HepG2 (cell line): ENCODE measurements around the gene CLN6. TPM values are rescaled to one million over a fixed set of nuclear protein-coding genes. Genes with fewer than 3 reads are reported as not detected.

Experiments
- ARID2 ChIP-seq: sonication (generic); formaldehyde crosslinking; IDR thresholded peaks from 2 replicates; pipeline ENCODE4 v1.8.1; 2022; ENCODE audit warnings: mild to moderate bottlenecking, missing genetic modification reagents, borderline replicate concordance
- DNMT3B ChIP-seq: conservative IDR thresholded peaks from 2 replicates; pipeline ENCODE4 v1.6.1; 2016; ENCODE audit warnings: missing biosample characterization, control low read depth
- FLYWCH1 ChIP-seq: sonication (generic); formaldehyde crosslinking; IDR thresholded peaks from 2 replicates; pipeline ENCODE4 v1.8.1; 2023; ENCODE audit warnings: mild to moderate bottlenecking, missing genetic modification reagents
- FOSL1 ChIP-seq: sonication (generic); formaldehyde crosslinking; IDR thresholded peaks from 2 replicates; pipeline ENCODE4 v1.9.0; 2021; ENCODE audit warnings: missing genetic modification reagents, borderline replicate concordance
- HMG20B ChIP-seq: conservative IDR thresholded peaks from 2 replicates; pipeline ENCODE4 v1.6.1; 2016; ENCODE audit warnings: missing genetic modification reagents, missing compliant biosample characterization
- MYC ChIP-seq: sonication (generic); formaldehyde crosslinking; IDR thresholded peaks from 2 replicates; pipeline ENCODE4 v1.9.0; 2021; ENCODE audit warnings: missing genetic modification reagents, borderline replicate concordance
- NCOA2 ChIP-seq: sonication (generic); formaldehyde crosslinking; IDR thresholded peaks from 2 replicates; pipeline ENCODE4 v1.8.0; 2022; ENCODE audit warnings: inconsistent platforms
- NFIC ChIP-seq: IDR thresholded peaks from 2 replicates; pipeline ENCODE4 v1.6.1; 2012; ENCODE audit warnings: mild to moderate bottlenecking, low read length, inconsistent platforms
- NR2F1 ChIP-seq, 2 experiments: fragments of 450-650 bp in 1 of 2; formaldehyde crosslinking in 1 of 2; IDR thresholded peaks; 2 replicates each; pipeline versions ENCODE4 v1.5.0 to v1.6.1; 2016 to 2020; ENCODE audit warnings: mild to moderate bottlenecking in 1 of 2, missing compliant biosample characterization in 1 of 2, missing genetic modification reagents in 1 of 2, moderate library complexity in 1 of 2
- PCBP2 ChIP-seq: fragments of 200-400 bp; formaldehyde crosslinking; optimal IDR thresholded peaks from 2 replicates; pipeline ENCODE3; 2018; ENCODE audit warnings: low read length, low read depth; ENCODE audit not compliant: poor library complexity, severe bottlenecking
- PHF5A ChIP-seq: IDR thresholded peaks from one replicate; pipeline ENCODE4 v1.6.1; 2018; ENCODE audit warnings: low read depth, missing genetic modification reagents; ENCODE audit not compliant: unreplicated experiment
- RFX5 ChIP-seq: IDR thresholded peaks from 2 replicates; pipeline ENCODE4 v1.6.1; 2011; ENCODE audit warnings: low read depth, low read length, improper control_type of control experiment
- ZMAT3 ChIP-seq: sonication (generic); formaldehyde crosslinking; conservative IDR thresholded peaks from 2 replicates; pipeline ENCODE4 v1.7.0; 2021; ENCODE audit warnings: missing genetic modification reagents
- ZNF850 ChIP-seq: sonication (generic); formaldehyde crosslinking; conservative IDR thresholded peaks from 2 replicates; pipeline ENCODE4 v1.9.0; 2021; ENCODE audit warnings: mild to moderate bottlenecking, missing genetic modification reagents
- polyA plus RNA-seq, 8 experiments: library from polyadenylated mRNA; depleted of rRNA in 3 of 8; stranded (reverse) in 7 of 8; unstranded in 1 of 8; fragments of >200 nt; fragmentation: Illumina TruSeq in 4 of 8; extraction: Trizol in 4 of 8; gene quantifications; 2 replicates each; pipeline versions ENCODE4 v1.2.1 to v1.2.3, GENCODE V29; 2011 to 2016; ENCODE audit warnings: low read depth in 4 of 8, missing spikeins in 1 of 8, mixed read lengths in 1 of 8; ENCODE audit not compliant: insufficient read depth in 1 of 8
- total RNA-seq, 5 experiments: library from RNA; depleted of rRNA; stranded (reverse); fragments of >200 nt; fragmentation: Illumina TruSeq; extraction: Trizol; gene quantifications; 2 replicates each; pipeline ENCODE4 v1.2.3, GENCODE V29; 2016; ENCODE audit warnings: low read depth in 1 of 5
- TF ChIP-seq, protein P1 (sequence below): IDR thresholded peaks from 2 replicates; pipeline ENCODE4 v1.6.1; 2016; ENCODE audit warnings: mild to moderate bottlenecking
- TF ChIP-seq, protein P2 (sequence below): sonication (generic); formaldehyde crosslinking; IDR thresholded peaks from 2 replicates; pipeline ENCODE4 v1.5.1; 2020; ENCODE audit warnings: mild to moderate bottlenecking, missing genetic modification reagents, borderline replicate concordance
- TF ChIP-seq, protein P3 (sequence below): sonication (generic); formaldehyde crosslinking; IDR thresholded peaks from 2 replicates; pipeline ENCODE4 v1.9.0; 2021; ENCODE audit warnings: missing genetic modification reagents, borderline replicate concordance
- TF ChIP-seq, protein P4 (sequence below): sonication (generic); formaldehyde crosslinking; IDR thresholded peaks from 2 replicates; pipeline ENCODE4 v1.4.0; 2020; ENCODE audit warnings: mild to moderate bottlenecking, low read depth, missing genetic modification reagents
- TF ChIP-seq, protein P5 (sequence below): sonication (generic); formaldehyde crosslinking; conservative IDR thresholded peaks from 2 replicates; pipeline ENCODE4 v1.4.0; 2020; ENCODE audit warnings: missing genetic modification reagents

Gene CLN6
- total and polyA plus RNA-seq, 2 of the 13 experiments (the other 11 are each of a cell fraction or from before 2014, with no cell fraction given) = 24.9 to 27.1 TPM

DNA sequence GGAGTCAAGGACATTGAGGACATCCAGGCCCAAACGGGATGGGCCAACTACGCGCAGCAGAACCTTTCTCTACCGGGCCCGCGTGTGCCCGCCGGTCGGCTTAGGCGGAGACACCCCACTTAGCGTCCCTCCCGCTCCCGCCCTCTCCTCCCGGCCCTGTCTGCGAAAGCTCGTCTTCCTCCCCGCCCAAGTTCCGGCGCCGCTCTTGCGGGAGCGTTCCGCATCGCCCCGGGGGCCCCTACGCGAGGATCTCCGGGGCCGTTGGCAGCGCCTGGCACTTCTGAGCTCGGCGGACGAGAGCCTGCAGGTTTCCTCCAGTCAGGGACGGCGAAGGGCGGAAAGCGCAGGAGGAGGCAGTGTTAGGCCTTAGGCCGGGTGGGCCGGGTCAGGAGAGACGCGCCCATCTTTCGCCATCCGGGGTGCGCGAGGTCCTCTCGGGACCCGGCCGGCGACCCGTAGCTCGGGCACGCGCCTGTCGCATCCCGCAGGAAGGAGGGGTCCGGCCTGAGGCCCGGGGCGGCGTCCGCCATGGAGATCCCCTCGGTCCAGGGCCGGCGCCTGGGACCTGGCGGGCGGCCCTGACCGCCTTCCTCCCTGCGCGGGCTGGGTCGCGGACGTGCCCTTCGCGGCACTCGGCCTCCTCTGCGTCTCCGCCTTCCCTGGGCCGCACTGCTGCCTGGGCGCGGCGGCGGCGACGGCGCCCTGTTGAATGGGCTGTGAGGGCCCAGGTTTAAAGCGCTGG lies 48.2 kb upstream of the CLN6 start, which contains the start of gene FEM1B (continued):
- TF ChIP-seq ZMAT3 (CRISPR knock-in tag) = peak; percentile 55; the same call in 1 of the 2 replicates
- peak; percentile 66; the same call in 1 of the 2 replicates for TF ChIP-seq MYC
- no peak for TF ChIP-seq ZNF850
- no peak for TF ChIP-seq DNMT3B (CRISPR knock-in tag)
- peak; percentile 48; the same call in 1 of the 2 replicates for TF ChIP-seq ARID2 (CRISPR knock-in tag)
- TF ChIP-seq FOSL1 (CRISPR knock-in tag) = peak; percentile 41; the same call in 1 of the 2 replicates
- no peak; the same call in 1 of the 2 replicates for TF ChIP-seq FLYWCH1
- TF ChIP-seq, protein P1, sequence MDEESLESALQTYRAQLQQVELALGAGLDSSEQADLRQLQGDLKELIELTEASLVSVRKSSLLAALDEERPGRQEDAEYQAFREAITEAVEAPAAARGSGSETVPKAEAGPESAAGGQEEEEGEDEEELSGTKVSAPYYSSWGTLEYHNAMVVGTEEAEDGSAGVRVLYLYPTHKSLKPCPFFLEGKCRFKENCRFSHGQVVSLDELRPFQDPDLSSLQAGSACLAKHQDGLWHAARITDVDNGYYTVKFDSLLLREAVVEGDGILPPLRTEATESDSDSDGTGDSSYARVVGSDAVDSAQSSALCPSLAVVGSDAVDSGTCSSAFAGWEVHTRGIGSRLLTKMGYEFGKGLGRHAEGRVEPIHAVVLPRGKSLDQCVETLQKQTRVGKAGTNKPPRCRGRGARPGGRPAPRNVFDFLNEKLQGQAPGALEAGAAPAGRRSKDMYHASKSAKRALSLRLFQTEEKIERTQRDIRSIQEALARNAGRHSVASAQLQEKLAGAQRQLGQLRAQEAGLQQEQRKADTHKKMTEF = peak; percentile 99
- TF ChIP-seq PCBP2 = no peak
- TF ChIP-seq, protein P2, sequence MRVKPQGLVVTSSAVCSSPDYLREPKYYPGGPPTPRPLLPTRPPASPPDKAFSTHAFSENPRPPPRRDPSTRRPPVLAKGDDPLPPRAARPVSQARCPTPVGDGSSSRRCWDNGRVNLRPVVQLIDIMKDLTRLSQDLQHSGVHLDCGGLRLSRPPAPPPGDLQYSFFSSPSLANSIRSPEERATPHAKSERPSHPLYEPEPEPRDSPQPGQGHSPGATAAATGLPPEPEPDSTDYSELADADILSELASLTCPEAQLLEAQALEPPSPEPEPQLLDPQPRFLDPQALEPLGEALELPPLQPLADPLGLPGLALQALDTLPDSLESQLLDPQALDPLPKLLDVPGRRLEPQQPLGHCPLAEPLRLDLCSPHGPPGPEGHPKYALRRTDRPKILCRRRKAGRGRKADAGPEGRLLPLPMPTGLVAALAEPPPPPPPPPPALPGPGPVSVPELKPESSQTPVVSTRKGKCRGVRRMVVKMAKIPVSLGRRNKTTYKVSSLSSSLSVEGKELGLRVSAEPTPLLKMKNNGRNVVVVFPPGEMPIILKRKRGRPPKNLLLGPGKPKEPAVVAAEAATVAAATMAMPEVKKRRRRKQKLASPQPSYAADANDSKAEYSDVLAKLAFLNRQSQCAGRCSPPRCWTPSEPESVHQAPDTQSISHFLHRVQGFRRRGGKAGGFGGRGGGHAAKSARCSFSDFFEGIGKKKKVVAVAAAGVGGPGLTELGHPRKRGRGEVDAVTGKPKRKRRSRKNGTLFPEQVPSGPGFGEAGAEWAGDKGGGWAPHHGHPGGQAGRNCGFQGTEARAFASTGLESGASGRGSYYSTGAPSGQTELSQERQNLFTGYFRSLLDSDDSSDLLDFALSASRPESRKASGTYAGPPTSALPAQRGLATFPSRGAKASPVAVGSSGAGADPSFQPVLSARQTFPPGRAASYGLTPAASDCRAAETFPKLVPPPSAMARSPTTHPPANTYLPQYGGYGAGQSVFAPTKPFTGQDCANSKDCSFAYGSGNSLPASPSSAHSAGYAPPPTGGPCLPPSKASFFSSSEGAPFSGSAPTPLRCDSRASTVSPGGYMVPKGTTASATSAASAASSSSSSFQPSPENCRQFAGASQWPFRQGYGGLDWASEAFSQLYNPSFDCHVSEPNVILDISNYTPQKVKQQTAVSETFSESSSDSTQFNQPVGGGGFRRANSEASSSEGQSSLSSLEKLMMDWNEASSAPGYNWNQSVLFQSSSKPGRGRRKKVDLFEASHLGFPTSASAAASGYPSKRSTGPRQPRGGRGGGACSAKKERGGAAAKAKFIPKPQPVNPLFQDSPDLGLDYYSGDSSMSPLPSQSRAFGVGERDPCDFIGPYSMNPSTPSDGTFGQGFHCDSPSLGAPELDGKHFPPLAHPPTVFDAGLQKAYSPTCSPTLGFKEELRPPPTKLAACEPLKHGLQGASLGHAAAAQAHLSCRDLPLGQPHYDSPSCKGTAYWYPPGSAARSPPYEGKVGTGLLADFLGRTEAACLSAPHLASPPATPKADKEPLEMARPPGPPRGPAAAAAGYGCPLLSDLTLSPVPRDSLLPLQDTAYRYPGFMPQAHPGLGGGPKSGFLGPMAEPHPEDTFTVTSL (CRISPR knock-in tag) = peak; percentile 36; the same call in 1 of the 2 replicates
- TF ChIP-seq NR2F1 (CRISPR knock-in tag; IDR thresholded peaks at IDR 0.05) = peak; percentile 11 to 32; a peak in 2 of 4 replicates
- TF ChIP-seq, protein P3, sequence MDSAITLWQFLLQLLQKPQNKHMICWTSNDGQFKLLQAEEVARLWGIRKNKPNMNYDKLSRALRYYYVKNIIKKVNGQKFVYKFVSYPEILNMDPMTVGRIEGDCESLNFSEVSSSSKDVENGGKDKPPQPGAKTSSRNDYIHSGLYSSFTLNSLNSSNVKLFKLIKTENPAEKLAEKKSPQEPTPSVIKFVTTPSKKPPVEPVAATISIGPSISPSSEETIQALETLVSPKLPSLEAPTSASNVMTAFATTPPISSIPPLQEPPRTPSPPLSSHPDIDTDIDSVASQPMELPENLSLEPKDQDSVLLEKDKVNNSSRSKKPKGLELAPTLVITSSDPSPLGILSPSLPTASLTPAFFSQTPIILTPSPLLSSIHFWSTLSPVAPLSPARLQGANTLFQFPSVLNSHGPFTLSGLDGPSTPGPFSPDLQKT (CRISPR knock-in tag) = peak; percentile 91; the same call in 1 of the 2 replicates
- peak; percentile 52 for TF ChIP-seq NCOA2 (CRISPR knock-in tag)
- no peak for TF ChIP-seq HMG20B
- peak; percentile 80 for TF ChIP-seq PHF5A (CRISPR knock-in tag)
- no peak for TF ChIP-seq RFX5
- TF ChIP-seq NFIC = no peak
- TF ChIP-seq, protein P4, sequence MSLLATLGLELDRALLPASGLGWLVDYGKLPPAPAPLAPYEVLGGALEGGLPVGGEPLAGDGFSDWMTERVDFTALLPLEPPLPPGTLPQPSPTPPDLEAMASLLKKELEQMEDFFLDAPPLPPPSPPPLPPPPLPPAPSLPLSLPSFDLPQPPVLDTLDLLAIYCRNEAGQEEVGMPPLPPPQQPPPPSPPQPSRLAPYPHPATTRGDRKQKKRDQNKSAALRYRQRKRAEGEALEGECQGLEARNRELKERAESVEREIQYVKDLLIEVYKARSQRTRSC (CRISPR knock-in tag) = no peak
- TF ChIP-seq, protein P5, sequence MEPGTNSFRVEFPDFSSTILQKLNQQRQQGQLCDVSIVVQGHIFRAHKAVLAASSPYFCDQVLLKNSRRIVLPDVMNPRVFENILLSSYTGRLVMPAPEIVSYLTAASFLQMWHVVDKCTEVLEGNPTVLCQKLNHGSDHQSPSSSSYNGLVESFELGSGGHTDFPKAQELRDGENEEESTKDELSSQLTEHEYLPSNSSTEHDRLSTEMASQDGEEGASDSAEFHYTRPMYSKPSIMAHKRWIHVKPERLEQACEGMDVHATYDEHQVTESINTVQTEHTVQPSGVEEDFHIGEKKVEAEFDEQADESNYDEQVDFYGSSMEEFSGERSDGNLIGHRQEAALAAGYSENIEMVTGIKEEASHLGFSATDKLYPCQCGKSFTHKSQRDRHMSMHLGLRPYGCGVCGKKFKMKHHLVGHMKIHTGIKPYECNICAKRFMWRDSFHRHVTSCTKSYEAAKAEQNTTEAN = peak; percentile 66; the same call in 1 of the 2 replicates
